K562 (cell line): ENCODE data around the gene TFB2M. TPM values are rescaled to one million over a fixed set of nuclear protein-coding genes. Genes with fewer than 3 reads are reported as not detected.

Source experiments
- CBFA2T2 ChIP-seq: fragments of 450-650 bp; conservative IDR thresholded peaks from 2 replicates; pipeline ENCODE4 v1.6.1; 2017; ENCODE audit warnings: mild to moderate bottlenecking
- CSDE1 ChIP-seq, 2 experiments: fragments of 450-650 bp; IDR thresholded peaks; 2 replicates each; pipeline ENCODE4 v1.6.1; 2016; ENCODE audit warnings: mild to moderate bottlenecking in 1 of 2
- DEAF1 ChIP-seq: fragments of 450-650 bp; formaldehyde crosslinking; IDR thresholded peaks from 2 replicates; pipeline ENCODE4 v1.4.0; 2020; ENCODE audit warnings: mild to moderate bottlenecking, moderate library complexity
- E2F6 ChIP-seq, 2 experiments: IDR thresholded peaks; 2 replicates each; pipeline ENCODE4 v1.6.1; 2011; ENCODE audit warnings: borderline replicate concordance in 1 of 2, control low read depth in 1 of 2, low read depth in 1 of 2, low read length in 1 of 2, mild to moderate bottlenecking in 1 of 2, mixed read lengths in 1 of 2, moderate library complexity in 1 of 2; ENCODE audit not compliant: insufficient read depth in 1 of 2, insufficient read length in 1 of 2, poor library complexity in 1 of 2, severe bottlenecking in 1 of 2; ENCODE audit errors: extremely low read depth in 1 of 2
- HOMEZ ChIP-seq: fragments of 250-450 bp; sonication (Bioruptor Pico); IDR thresholded peaks from 2 replicates; pipeline ENCODE4 v1.4.0; 2020; ENCODE audit warnings: mild to moderate bottlenecking, moderate library complexity
- POLR2AphosphoS5 ChIP-seq: IDR thresholded peaks from 2 replicates; pipeline ENCODE4 v1.6.1; 2011; ENCODE audit warnings: mild to moderate bottlenecking, low read depth, low read length, moderate library complexity; ENCODE audit not compliant: control insufficient read depth, insufficient read depth
- RAD21 ChIP-seq, 2 experiments: fragments of 250-450 bp in 1 of 2; fragments of 450-650 bp in 1 of 2; sonication (Bioruptor Pico) in 1 of 2; formaldehyde crosslinking in 1 of 2; IDR thresholded peaks in 1 of 2; conservative IDR thresholded peaks in 1 of 2; 2 replicates each; pipeline versions ENCODE4 v1.4.0 to v1.8.0; 2020 to 2022; ENCODE audit warnings: mild to moderate bottlenecking in 2 of 2, moderate library complexity in 1 of 2
- SIRT6 ChIP-seq: IDR thresholded peaks from one replicate; pipeline ENCODE4 v1.6.1; 2012; ENCODE audit warnings: low read depth, mild to moderate bottlenecking, control low read depth, inconsistent platforms, low read length, moderate library complexity
- SMC3 ChIP-seq: conservative IDR thresholded peaks from 2 replicates; pipeline ENCODE4 v1.6.1; 2011; ENCODE audit warnings: low read depth, low read length, improper control_type of control experiment; ENCODE audit not compliant: insufficient read depth
- SOX6 ChIP-seq: fragments of 450-650 bp; IDR thresholded peaks from 2 replicates; pipeline ENCODE4 v1.6.1; 2014; ENCODE audit warnings: mild to moderate bottlenecking
- THRA ChIP-seq: fragments of 450-650 bp; IDR thresholded peaks from 2 replicates; pipeline ENCODE4 v1.6.1; 2017; ENCODE audit warnings: mild to moderate bottlenecking, moderate library complexity
- ZC3H8 ChIP-seq: fragments of 450-650 bp; IDR thresholded peaks from 2 replicates; pipeline ENCODE4 v1.6.1; 2017
- ZKSCAN1 ChIP-seq: fragments of 150-350 bp; IDR thresholded peaks from 2 replicates; pipeline ENCODE4 v1.6.1; 2016; ENCODE audit warnings: low read depth, low read length
- ZNF175 ChIP-seq: fragments of 200-800 bp; sonication (Bioruptor generic); IDR thresholded peaks from 2 replicates; pipeline ENCODE4 v1.6.1; 2016; ENCODE audit warnings: low read depth, mild to moderate bottlenecking, missing genetic modification characterization, missing compliant biosample characterization
- ZNF324 ChIP-seq: fragments of 250-450 bp; sonication (Bioruptor Pico); IDR thresholded peaks from 2 replicates; pipeline ENCODE4 v1.4.0; 2020; ENCODE audit warnings: mild to moderate bottlenecking
- polyA plus RNA-seq, 8 experiments: library from polyadenylated mRNA; depleted of rRNA in 4 of 8; stranded (reverse) in 5 of 8; unstranded in 3 of 8; fragments of >200 nt; fragmentation: Nextera tagmentation in 2 of 8; fragmentation: Illumina TruSeq in 1 of 8; extraction: Ambion mirVana in 2 of 8; extraction: Trizol in 1 of 8; gene quantifications; 2 replicates each; pipeline versions ENCODE4 v1.2.1 to v1.2.3, GENCODE V29; 2011 to 2014; ENCODE audit warnings: inconsistent platforms in 1 of 8, missing spikeins in 1 of 8
- total RNA-seq, 7 experiments: library from RNA; depleted of rRNA in 6 of 7; stranded (reverse); fragments of >200 nt in 6 of 7; fragmentation: Illumina TruSeq in 2 of 7; extraction: Trizol in 2 of 7; gene quantifications; 2 replicates each; pipeline versions ENCODE4 v1.2.1 to v1.2.3, GENCODE V29; 2011 to 2021; ENCODE audit warnings: low replicate concordance in 1 of 7

Gene TFB2M
- total and polyA plus RNA-seq, 9 of the 15 experiments (the other 6 are each of a cell fraction or from before 2014, with no cell fraction given), result 55.1 to 162 (median 70.6) TPM

GRCh38 chr1:246569248-246570238 is 3.5 kb upstream of the TFB2M start (continued):
- no peak for TF ChIP-seq ZNF324 (CRISPR knock-in tag)
- TF ChIP-seq ZKSCAN1, result no peak
- 0 out of 2 replicates have a peak, but pooled peaks have one; percentile 23 for TF ChIP-seq POLR2AphosphoS5
- no peak for TF ChIP-seq HOMEZ (CRISPR knock-in tag)
- no peak for TF ChIP-seq THRA
- no peak for TF ChIP-seq E2F6 (IDR thresholded peaks at IDR 0.05; ENCODE audit: borderline replicate concordance in 1 of 2, extremely low read depth in 1 of 2, insufficient read depth in 1 of 2, insufficient read length in 1 of 2, low read depth in 1 of 2, low read length in 1 of 2, poor library complexity in 1 of 2, severe bottlenecking in 1 of 2)
- 0 out of 2 replicates have a peak, but pooled peaks have one; percentile 14 for TF ChIP-seq ZC3H8
- TF ChIP-seq CBFA2T2, result no peak
- peak; percentile 43 for TF ChIP-seq SOX6
- TF ChIP-seq CSDE1 (IDR thresholded peaks at IDR 0.05), result peak in 1 of 2 experiments; percentile 27; a peak in 1 of 4 replicates
- TF ChIP-seq RAD21 (CRISPR knock-in tag; conservative IDR thresholded peaks at IDR 0.05 in 1 of 2, IDR thresholded peaks at IDR 0.05 in 1 of 2), result 0 out of 4 replicates have a peak, but pooled peaks of 1 of the 2 experiments have one; percentile 12
- TF ChIP-seq DEAF1 (CRISPR knock-in tag), result 0 out of 2 replicates have a peak, but pooled peaks have one; percentile 12
- TF ChIP-seq ZNF175 (CRISPR knock-in tag), result peak; percentile 70; the same call in 1 of the 2 replicates
- no peak for TF ChIP-seq SIRT6
- TF ChIP-seq SMC3, result no peak
